Endometrial microvascular endothelial cells (primary cell): Measurements from ENCODE around the gene MYL5. TPM values are rescaled to one million over a fixed set of nuclear protein-coding genes. Genes with fewer than 3 reads are reported as not detected.

Experiments used
- total RNA-seq: library from RNA; depleted of rRNA; stranded (reverse); fragments of >200 nt; gene quantifications from one replicate; pipeline ENCODE4 v1.2.3, GENCODE V29; 2015; ENCODE audit errors: inconsistent ontology term

MYL5 gene
- total RNA-seq, 1 donor from 2014 or later: 2.6 TPM

Other genes starting within 250 kb of the MYL5 start
- gene ZNF721, start 175.4 kb upstream of the MYL5 start, total RNA-seq: 10.6 TPM
- 54.1 TPM for gene PIGG, start 175.3 kb upstream of the MYL5 start, total RNA-seq
- gene TMEM271, start 98.2 kb upstream of the MYL5 start, total RNA-seq: not detected
- gene PDE6B, start 49.0 kb upstream of the MYL5 start, total RNA-seq: not detected
- gene ATP5ME, start 266 bp upstream of the MYL5 start, total RNA-seq: 168 TPM
- 5.3 TPM for gene SLC49A3, start 14.6 kb downstream of the MYL5 start, total RNA-seq
- gene PCGF3, start 31.3 kb downstream of the MYL5 start, total RNA-seq: 42.6 TPM
- not detected for gene CPLX1, start 151.6 kb downstream of the MYL5 start, total RNA-seq